ENCODE measurements around the gene ALDOA.
"Not testable (repeated sequence)": the region's sequence is repeated elsewhere in the genome, so short reads cannot be mapped to it uniquely, and the experiment has no call there.

The ALDOA gene

DNA sequence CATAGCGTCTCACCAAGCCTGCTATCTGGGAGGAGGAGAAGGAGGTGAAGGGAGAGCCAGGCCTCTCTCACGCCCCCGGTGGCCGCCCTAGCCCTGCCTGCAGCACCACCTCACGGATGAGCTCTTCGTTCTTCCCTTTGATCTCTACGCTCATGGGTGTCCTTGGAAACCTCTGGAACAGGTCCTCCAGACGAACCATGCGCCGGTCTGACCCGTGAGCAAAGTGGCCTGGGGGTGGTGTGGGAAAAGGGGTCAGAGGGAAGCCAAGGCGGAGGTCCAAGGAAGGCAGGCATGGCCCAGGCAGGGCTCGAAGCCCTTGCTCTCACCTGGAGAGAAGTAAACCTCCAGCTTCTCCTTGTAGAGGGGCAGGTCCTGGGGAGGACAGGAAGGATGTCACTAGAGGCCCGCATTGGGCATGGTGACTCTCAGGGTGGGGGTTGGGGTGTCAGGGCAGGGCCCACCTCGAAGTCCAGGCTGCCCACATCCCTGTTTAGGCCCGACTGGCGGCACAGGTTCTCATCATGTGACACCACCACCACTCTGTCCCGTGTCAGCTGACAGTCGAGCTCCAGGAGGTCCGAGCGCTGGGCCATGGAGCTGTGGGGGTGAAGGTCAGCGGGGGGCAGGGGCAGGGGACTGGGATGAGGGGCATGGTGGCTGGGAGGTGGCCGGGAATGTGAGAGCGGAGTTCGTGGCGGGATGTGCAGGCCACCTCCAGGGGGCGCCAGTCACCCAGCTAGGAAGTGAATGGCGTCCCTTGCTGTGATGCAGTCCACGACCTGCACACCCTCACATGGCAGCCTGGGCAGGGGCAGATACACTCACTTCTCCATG, 46.9 kb downstream of the ALDOA start:
- TF ChIP-seq, protein P1, sequence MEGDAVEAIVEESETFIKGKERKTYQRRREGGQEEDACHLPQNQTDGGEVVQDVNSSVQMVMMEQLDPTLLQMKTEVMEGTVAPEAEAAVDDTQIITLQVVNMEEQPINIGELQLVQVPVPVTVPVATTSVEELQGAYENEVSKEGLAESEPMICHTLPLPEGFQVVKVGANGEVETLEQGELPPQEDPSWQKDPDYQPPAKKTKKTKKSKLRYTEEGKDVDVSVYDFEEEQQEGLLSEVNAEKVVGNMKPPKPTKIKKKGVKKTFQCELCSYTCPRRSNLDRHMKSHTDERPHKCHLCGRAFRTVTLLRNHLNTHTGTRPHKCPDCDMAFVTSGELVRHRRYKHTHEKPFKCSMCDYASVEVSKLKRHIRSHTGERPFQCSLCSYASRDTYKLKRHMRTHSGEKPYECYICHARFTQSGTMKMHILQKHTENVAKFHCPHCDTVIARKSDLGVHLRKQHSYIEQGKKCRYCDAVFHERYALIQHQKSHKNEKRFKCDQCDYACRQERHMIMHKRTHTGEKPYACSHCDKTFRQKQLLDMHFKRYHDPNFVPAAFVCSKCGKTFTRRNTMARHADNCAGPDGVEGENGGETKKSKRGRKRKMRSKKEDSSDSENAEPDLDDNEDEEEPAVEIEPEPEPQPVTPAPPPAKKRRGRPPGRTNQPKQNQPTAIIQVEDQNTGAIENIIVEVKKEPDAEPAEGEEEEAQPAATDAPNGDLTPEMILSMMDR (conservative IDR thresholded peaks at IDR 0.05; ENCODE audit: control insufficient read depth, insufficient read depth, low read depth, low read length) = peak; percentile 68
- DNase-seq (ENCODE audit: low read depth) = peak; percentile 69
- no peak overlapping the region for H3K4me3 ChIP-seq (ENCODE audit: control insufficient read depth, low read depth, low read length)

DNA sequence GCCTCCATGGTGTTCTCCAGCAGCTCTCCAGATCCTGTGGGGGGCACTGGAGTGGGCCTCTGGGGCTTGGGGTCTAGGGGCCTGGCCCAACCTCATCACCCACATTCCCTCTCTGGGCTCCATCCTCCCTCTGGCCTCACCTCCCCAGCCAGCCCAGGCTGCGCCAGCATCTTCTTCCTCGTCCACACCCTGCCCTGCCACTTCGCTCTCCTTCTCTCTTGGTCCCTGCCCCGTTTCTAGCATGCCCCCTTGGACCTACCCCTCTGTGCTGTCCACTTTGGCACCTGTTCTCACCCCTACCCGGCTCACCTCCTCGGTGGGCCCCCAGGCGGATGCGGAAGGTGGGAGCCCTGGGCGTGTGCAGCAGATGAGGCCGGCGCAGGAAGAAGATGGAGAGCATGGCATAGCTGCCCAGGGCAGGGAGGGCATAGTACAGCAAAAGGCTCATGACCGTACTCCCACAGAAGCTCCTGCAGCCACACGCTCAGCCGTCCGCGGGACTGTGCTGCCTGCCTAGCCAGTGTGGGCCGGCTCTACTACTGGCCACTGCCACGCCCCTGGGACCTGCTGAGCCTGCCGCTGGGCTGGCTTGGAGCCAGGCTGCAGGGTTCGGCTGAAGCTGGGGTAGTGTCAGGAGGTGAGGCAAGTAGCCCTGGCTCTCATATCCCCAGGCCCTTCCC, 47.6 kb downstream of the ALDOA start, which contains the start of gene GDPD3:
GDPD3 (minus strand) TSS at position 507 of the 680 bp plus-strand sequence; CDS start at position 448, 59 bp downstream.
- TF ChIP-seq, protein P1 (conservative IDR thresholded peaks at IDR 0.05; ENCODE audit: control insufficient read depth, insufficient read depth, low read depth, low read length) = no peak
- no peak within 1 kb of the TSS for H3K4me3 ChIP-seq (ENCODE audit: control insufficient read depth, low read depth, low read length)
- peak; percentile 33 for DNase-seq (ENCODE audit: low read depth)

DNA sequence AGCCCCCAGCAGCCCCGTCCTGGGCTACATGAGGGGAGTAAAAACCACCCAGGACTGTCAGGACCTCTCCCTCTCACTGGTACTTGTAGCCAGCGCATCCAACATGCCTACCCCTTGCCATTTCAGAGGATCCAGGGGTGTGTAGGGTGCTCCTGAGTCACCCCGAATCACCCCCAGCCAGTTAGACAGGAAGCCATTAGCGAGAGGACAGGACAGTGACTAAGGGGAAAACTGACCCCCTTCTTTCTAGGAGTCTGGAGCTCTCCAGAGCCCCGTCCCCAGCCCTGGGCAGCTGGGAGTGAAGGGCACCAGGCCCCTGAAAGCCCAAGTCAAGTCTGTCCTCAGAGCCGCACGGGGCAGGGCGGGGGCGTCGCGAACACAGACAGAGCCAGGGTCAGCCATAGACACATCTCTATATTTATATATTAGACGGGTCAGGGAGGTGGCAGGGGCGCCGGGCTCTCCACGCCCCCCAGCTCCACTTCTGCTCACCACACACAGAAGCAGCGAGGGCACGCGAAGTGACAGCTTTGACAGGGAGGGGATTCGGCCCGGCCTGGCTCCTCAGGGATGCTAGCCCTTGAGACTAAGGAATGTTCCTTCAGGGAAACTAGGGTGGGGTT, 48.3 kb downstream of the ALDOA start:
- no peak overlapping the region for H3K4me3 ChIP-seq (ENCODE audit: control insufficient read depth, low read depth, low read length)
- peak; percentile 45 for DNase-seq (ENCODE audit: low read depth)
- TF ChIP-seq, protein P1 (conservative IDR thresholded peaks at IDR 0.05; ENCODE audit: control insufficient read depth, insufficient read depth, low read depth, low read length) = no peak

DNA sequence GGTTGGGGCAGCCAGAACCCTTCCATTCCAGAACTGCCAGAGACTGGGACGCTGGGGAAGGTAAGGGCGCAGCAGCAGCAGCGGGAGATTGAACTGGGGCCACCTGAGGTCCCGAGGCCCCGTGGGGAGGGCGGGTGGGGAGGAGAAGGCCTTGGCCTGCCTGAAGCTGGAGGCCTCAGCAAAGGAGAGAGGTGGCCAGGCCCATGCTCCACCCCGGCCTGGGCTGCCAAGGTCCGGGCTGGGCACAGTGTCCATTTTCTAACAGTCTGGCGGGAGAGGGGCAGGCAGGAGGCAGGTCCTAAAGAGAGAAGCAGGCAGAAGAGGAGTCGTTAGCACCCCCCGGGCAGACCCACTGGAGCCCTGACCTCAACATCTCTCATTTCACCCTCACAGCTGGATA, 48.9 kb downstream of the ALDOA start:
- DNase-seq (ENCODE audit: low read depth) = no peak

DNA sequence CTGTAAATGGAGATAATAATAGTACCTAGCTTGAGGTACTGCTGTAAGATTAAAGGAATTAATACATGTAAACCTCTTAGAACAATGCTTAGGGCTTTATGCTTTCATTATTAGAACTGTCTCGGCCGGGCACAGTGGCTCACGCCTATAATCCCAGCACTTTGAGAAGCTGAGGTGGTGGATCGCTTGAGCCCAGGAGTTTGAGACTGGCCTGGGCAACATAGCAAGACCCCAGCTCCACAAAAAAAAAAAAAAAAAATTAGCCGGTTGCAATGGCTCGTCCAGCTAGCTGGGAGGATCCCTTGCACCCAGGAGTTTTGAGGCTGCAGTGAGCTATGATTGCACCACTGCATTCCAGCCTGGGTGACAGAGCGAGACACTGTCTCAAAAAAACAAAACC, 49.3 kb downstream of the ALDOA start:
- DNase-seq (ENCODE audit: low read depth); H3K4me3 ChIP-seq (ENCODE audit: control insufficient read depth, low read depth, low read length): not testable (repeated sequence)

More for the DNA sequence above, 48.9 kb downstream of the ALDOA start:
- no peak overlapping the region for H3K4me3 ChIP-seq (ENCODE audit: control insufficient read depth, low read depth, low read length)
- TF ChIP-seq, protein P1 (conservative IDR thresholded peaks at IDR 0.05; ENCODE audit: control insufficient read depth, insufficient read depth, low read depth, low read length) = no peak

DNA sequence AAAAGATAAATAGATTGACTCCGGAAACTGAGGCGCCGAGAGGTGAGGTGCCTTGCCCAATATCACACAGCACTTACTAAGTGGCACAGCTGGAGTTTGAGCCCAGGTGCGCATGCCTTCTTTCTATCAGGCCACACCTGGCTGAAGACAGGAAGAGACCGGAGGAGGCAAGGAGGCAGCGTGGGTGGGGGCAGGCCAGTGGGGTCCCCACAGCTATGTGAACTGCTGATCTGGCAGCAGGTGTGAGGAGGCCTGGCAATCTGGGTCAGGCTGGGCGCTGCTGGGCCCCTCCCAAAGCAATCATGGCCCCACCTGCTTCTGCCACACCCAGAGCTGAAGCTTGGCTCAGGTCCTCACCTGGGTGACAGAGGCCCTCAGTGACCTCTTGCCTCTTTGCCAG, 49.7 kb downstream of the ALDOA start:
- no peak for DNase-seq (ENCODE audit: low read depth)
- TF ChIP-seq, protein P1 (conservative IDR thresholded peaks at IDR 0.05; ENCODE audit: control insufficient read depth, insufficient read depth, low read depth, low read length) = no peak
- no peak overlapping the region for H3K4me3 ChIP-seq (ENCODE audit: control insufficient read depth, low read depth, low read length)
